Measurements from ENCODE around the gene XPR1. TPM values are rescaled to one million over a fixed set of nuclear protein-coding genes. Genes with fewer than 3 reads are reported as not detected.

XPR1 gene
- total and polyA plus RNA-seq, 2 donors (not counting 1 experiment from before 2014, with no cell fraction given) = 2.8 to 22.3 TPM

DNA sequence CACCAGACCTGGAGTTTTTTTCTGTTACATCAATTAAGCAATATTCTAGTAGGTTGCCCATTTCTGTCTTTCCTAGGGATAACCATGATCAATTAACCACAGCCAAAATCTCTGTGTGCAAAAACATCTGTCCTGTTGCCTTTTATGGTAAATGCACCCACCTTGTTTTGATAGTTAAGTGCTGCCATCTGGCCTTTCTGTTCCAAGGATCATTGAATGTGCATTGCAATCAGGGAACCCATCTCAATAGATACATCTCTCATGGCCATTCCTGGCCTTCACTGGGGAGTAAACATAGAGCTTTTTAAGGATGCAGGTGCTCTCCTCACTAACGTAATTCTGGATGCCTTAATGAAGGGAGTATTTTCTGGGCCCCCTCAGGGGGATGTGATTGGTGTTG is 169.1 kb downstream of the XPR1 start:
- intact Hi-C loops (cut with micrococcal nuclease) = no loop called here
- no peak for ATAC-seq (ENCODE audit: low read depth)
- Mint-ChIP-seq H3K27me3 (no peaks in the 10 kb centered on the region), H3K27ac (no peak overlapping the region), H3K4me3 (no peak overlapping the region), H3K9me3 (ENCODE audit: insufficient read depth) (no peaks in the 10 kb centered on the region), H3K4me1 (peaks cover 6% of the 10 kb centered on the region)
- ChIA-PET CTCF (interaction anchor here (0.8 kb wide), 1 partner anchor 25 kb away, joined by 3 read pairs; no protein-coding TSS in a partner anchor), POLR2A (no interaction called here)
- Histone ChIP-seq H3K4me2 (replicated peaks; ENCODE audit: low read depth, low read length, poor library complexity, severe bottlenecking) (no peak overlapping the region), H3K27ac (ENCODE audit: low read length in 2 of 2) (no peak overlapping the region), H2AFZ (ENCODE audit: insufficient read depth, low read depth, low read length, poor library complexity, severe bottlenecking) (no peak overlapping the region), H3K36me3 (replicated peaks in 1 of 2; ENCODE audit: control extremely low read depth in 1 of 2, control insufficient read depth in 1 of 2, extremely low read depth in 1 of 2, insufficient read depth in 2 of 2, low read length in 1 of 2) (peaks cover 0 to 1% of the 10 kb centered on the region in 2 experiments), H3K4me1 (ENCODE audit: control insufficient read depth in 2 of 2, insufficient read depth in 2 of 2, low read length in 2 of 2) (no peaks in the 10 kb centered on the region), H3K9ac (ENCODE audit: low read length) (no peak overlapping the region), H3K9me3 (ENCODE audit: control extremely low read depth in 1 of 3, control insufficient read depth in 2 of 3, insufficient read depth in 1 of 3, low read length in 2 of 3) (no peaks in the 10 kb centered on the region), H3K4me3 (ENCODE audit: control extremely low read depth in 1 of 5, extremely low read depth in 1 of 5, insufficient read depth in 1 of 5, low read depth in 2 of 5, low read length in 4 of 5) (no peak overlapping the region), H3K27me3 (replicated peaks in 1 of 4; ENCODE audit: control extremely low read depth in 1 of 4, control insufficient read depth in 3 of 4, insufficient read depth in 4 of 4, low read length in 3 of 4) (no peaks in the 10 kb centered on the region), H4K20me1 (ENCODE audit: control insufficient read depth, insufficient read depth, low read length, poor library complexity, severe bottlenecking) (no peaks in the 10 kb centered on the region), H3K79me2 (ENCODE audit: control insufficient read depth, insufficient read depth, low read length) (no peaks in the 10 kb centered on the region)
- no peak for DNase-seq
- no peak for TF ChIP-seq EZH2 (IDR thresholded peaks at IDR 0.05; ENCODE audit: borderline replicate concordance, insufficient read depth, low read depth, low read length, poor library complexity, severe bottlenecking)
- no peak for TF ChIP-seq CTCF (IDR thresholded peaks at IDR 0.05)
- 90% methylated on average over 1 of the region's 1 CpG for WGBS (ENCODE audit: insufficient coverage)

DNA sequence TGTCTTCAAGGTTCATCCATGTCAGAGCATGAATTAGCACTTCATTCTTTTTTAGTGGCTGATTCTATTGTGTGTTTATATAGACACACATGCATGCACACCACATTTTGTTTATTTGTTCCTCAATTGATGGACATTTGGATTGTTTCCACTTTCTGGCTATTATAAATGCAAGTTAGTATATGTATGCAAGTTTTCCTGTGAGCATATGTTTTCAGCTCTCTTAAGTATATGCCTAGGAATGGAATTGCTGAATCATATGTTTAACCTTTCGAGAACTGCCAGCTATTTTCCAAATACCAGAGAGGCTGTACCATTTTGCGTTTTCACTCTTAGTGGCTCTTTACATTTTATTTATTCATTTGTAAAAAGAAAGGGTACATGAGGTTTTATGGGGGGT is 171.0 kb downstream of the XPR1 start:
- no peak for DNase-seq
- Mint-ChIP-seq H3K4me3 (no peak overlapping the region), H3K27ac (no peak overlapping the region), H3K27me3 (no peaks in the 10 kb centered on the region), H3K9me3 (ENCODE audit: insufficient read depth) (no peaks in the 10 kb centered on the region), H3K4me1 (peaks cover 6% of the 10 kb centered on the region)
- no peak overlapping the region for H3K4me2 ChIP-seq (replicated peaks; ENCODE audit: low read depth, low read length, poor library complexity, severe bottlenecking)
- ChIA-PET POLR2A (no interaction called here), CTCF (no interaction called here)
- intact Hi-C loops (cut with micrococcal nuclease) = no loop called here
- peaks cover 0 to 4% of the 10 kb centered on the region in 2 experiments for H3K36me3 ChIP-seq (replicated peaks in 1 of 2; ENCODE audit: control extremely low read depth in 1 of 2, control insufficient read depth in 1 of 2, extremely low read depth in 1 of 2, insufficient read depth in 2 of 2, low read length in 1 of 2)
- H3K9ac ChIP-seq (ENCODE audit: low read length) = no peak overlapping the region
- ATAC-seq (ENCODE audit: low read depth) = no peak
- H3K4me1 ChIP-seq (ENCODE audit: control insufficient read depth in 2 of 2, insufficient read depth in 2 of 2, low read length in 2 of 2) = no peaks in the 10 kb centered on the region
- no peaks in the 10 kb centered on the region for H3K9me3 ChIP-seq (ENCODE audit: control extremely low read depth in 1 of 3, control insufficient read depth in 2 of 3, insufficient read depth in 1 of 3, low read length in 2 of 3)
- H3K4me3 ChIP-seq (ENCODE audit: control extremely low read depth in 1 of 5, extremely low read depth in 1 of 5, insufficient read depth in 1 of 5, low read depth in 2 of 5, low read length in 4 of 5) = no peak overlapping the region
- no CpG with 5 or more reads among the region's 2 CpGs for WGBS (ENCODE audit: insufficient coverage)
- H3K27me3 ChIP-seq (replicated peaks in 1 of 4; ENCODE audit: control extremely low read depth in 1 of 4, control insufficient read depth in 3 of 4, insufficient read depth in 4 of 4, low read length in 3 of 4) = no peaks in the 10 kb centered on the region
- no peak overlapping the region for H3K27ac ChIP-seq (ENCODE audit: low read length in 2 of 2)
- TF ChIP-seq EZH2 (IDR thresholded peaks at IDR 0.05; ENCODE audit: borderline replicate concordance, insufficient read depth, low read depth, low read length, poor library complexity, severe bottlenecking) (no peak), CTCF (IDR thresholded peaks at IDR 0.05) (no peak)
- H4K20me1 ChIP-seq (ENCODE audit: control insufficient read depth, insufficient read depth, low read length, poor library complexity, severe bottlenecking) = no peaks in the 10 kb centered on the region
- no peak overlapping the region for H2AFZ ChIP-seq (ENCODE audit: insufficient read depth, low read depth, low read length, poor library complexity, severe bottlenecking)
- no peaks in the 10 kb centered on the region for H3K79me2 ChIP-seq (ENCODE audit: control insufficient read depth, insufficient read depth, low read length)

Measured in B cell (primary cell).